D721Med (cell line): ENCODE data around the gene TTC3.
"Not testable (repeated sequence)": the region's sequence is repeated elsewhere in the genome, so short reads cannot be mapped to it uniquely, and the experiment has no call there.

Experiments
- DNase-seq: peaks from one replicate; pipeline ENCODE4 v3.0.0; 2011; ENCODE audit warnings: low spot score; ENCODE audit not compliant: insufficient read length
- FAIRE-seq: peaks from 2 replicates; lab custom pipeline; 2011; peaks lifted over from hg19 to GRCh38; lab: Jason Lieb, UNC
- CTCF ChIP-seq: IDR thresholded peaks from 2 replicates; pipeline ENCODE4 v1.5.1; 2012; ENCODE audit warnings: mild to moderate bottlenecking, control low read depth; ENCODE audit not compliant: insufficient read depth; ENCODE audit errors: missing control alignments

The TTC3 gene

DNA sequence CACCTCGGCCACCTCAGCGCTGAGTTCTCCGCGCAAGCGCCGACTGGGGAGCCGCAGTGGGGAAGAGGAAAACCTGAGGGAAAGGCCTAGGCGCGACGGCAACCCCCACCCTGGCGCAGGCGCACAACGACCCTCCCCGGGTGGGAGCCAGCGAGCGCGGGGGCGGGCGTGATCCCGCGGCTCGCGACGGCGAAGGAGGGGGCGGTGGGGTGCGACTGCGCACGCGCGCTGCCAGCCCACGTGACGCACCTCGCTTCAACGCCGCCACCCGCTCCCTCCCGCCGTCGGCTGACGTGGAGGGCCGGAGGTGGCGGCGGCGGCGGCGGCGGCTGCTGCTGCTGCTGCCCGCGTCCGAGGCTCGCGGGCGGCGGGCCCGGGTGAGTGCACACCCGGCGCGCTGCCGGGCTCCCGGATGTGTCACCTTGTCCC lies at the start of gene TTC3, which contains the start of gene PIGP:
Gene TTC3 (plus strand): TSS at position 267 of the 429 bp plus-strand sequence. CDS start 14,004 bp downstream, outside the sequence.
Gene PIGP (minus strand): TSS at position 84 of the 429 bp plus-strand sequence. CDS start 556 bp downstream, outside the sequence.
- no peak for TF ChIP-seq CTCF
- peak; percentile 43 for DNase-seq
- no peak for FAIRE-seq

GRCh38 chr21:37026499-37026898 lies 46.6 kb upstream of the TTC3 start:
- FAIRE-seq (no peak), DNase-seq (no peak)
- TF ChIP-seq CTCF: no peak

GRCh38 chr21:37028570-37028969 lies 44.5 kb upstream of the TTC3 start:
- no peak for TF ChIP-seq CTCF
- FAIRE-seq (no peak), DNase-seq (no peak)

DNA sequence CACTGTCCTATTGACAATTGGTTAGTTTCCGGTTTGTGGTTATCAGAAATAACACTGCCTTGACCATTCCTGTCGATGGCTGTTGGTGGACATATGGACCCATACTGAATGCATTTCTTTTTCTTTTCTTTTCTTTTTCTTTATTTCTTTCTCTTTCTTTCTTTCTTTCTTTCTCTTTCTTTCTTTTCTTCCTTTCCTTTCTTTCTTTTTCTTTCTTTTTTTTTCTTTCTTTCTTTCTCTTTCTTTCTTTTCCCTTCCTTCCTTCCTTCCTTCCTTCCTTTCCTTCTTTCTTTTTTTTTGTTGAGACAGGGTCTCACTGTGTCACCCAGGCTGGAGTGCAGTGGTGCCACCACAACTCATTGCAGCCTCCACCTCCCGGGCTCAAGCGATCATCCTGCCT lies 42.2 kb upstream of the TTC3 start:
- FAIRE-seq (no peak), DNase-seq (no peak)
- no peak for TF ChIP-seq CTCF

DNA sequence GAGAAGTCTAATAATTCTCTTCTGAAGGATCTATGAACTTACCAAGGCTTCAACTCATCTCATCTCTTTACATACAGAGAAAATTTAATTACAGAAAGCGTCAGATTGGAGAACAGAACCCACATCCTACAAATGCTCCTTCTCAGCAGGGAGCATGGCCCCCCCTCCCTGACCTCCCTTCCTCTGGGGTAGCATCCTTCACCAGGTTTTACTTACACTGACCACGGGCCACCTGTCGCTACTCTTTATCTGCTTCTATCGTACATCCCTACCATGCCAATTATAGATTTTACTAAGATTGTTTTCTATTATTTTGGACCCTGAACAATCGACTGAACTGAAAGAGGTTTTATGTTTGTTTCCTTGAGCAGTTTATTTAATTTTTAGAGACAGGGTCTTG lies 40.8 kb upstream of the TTC3 start:
- FAIRE-seq (no peak), DNase-seq (no peak)
- no peak for TF ChIP-seq CTCF

DNA sequence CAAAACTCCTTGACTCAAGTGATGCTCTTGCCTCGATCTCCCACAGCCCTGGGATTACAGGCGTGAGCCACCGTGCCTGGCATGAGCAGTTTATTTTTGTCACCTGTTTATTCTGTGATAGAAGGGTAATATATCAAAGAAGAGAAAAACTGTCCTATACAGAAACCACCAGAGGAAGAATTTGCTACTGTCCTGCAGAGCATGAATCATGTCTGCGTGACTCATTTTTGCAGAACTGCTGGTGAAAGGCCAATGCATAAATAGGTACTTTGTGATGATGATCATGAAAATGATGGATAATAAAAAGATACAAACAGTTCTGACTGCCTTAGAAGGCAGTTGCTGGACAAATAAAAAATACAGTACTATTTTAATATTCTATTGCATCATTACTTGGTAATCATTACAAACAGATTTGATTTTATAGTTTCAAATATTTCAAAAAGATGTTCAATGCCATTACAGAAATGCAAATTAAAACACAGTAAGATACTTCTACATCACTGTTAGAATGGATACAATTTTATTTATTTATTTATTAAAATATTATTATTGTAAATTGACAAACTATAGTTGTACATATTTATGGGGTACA lies 40.1 kb upstream of the TTC3 start:
- FAIRE-seq (no peak), DNase-seq (no peak)
- TF ChIP-seq CTCF: no peak

GRCh38 chr21:37034394-37034793 lies 38.7 kb upstream of the TTC3 start:
- DNase-seq, FAIRE-seq: not testable (repeated sequence)
